ENCODE results near the gene MRPS17. TPM values are rescaled to one million over a fixed set of nuclear protein-coding genes. Genes with fewer than 3 reads are reported as not detected.

MRPS17 gene
- total and polyA plus RNA-seq, 2 of the 4 experiments (the other 2 are of a cell fraction), result 9.9 to 15.2 TPM

- Histone ChIP-seq H3K14ac (replicated peaks; ENCODE audit: low read depth, low read length) (no peak overlapping the region), H3K56ac (ENCODE audit: extremely low read depth, insufficient read depth, low read length) (no peak overlapping the region), H3K18ac (ENCODE audit: low read depth, low read length) (no peak overlapping the region), H3K23ac (ENCODE audit: low read depth, low read length) (no peak overlapping the region), H3K4ac (ENCODE audit: low read depth, low read length) (no peak overlapping the region), H3K4me1 (ENCODE audit: control insufficient read depth, insufficient read depth, low read length) (peaks cover 2% of the 10 kb centered on the region; the same call in 1 of the 2 replicates), H3K9me3 (ENCODE audit: control insufficient read depth, insufficient read depth, low read length) (no peaks in the 10 kb centered on the region), H2AFZ (replicated peaks; ENCODE audit: low read length, poor library complexity) (no peak overlapping the region), H3K4me2 (ENCODE audit: low read depth, low read length) (no peak overlapping the region), H3K27me3 (ENCODE audit: control insufficient read depth, insufficient read depth, low read length) (no peaks in the 10 kb centered on the region), H2AK9ac (replicated peaks; ENCODE audit: low read depth, low read length, poor library complexity) (no peak overlapping the region), H3K9me1 (ENCODE audit: insufficient read depth, low read length) (peaks cover 8% of the 10 kb centered on the region; the same call in 1 of the 2 replicates), H2BK5ac (ENCODE audit: low read depth, low read length, poor library complexity, severe bottlenecking) (no peak overlapping the region), H2BK120ac (ENCODE audit: low read depth, low read length) (no peak overlapping the region), H4K5ac (ENCODE audit: low read depth, low read length) (no peak overlapping the region), H3K4me3 (ENCODE audit: insufficient read depth, low read depth, low read length) (no peak overlapping the region), H3K9ac (ENCODE audit: low read depth, low read length) (no peak overlapping the region), H4K8ac (ENCODE audit: low read depth in 2 of 2, low read length in 2 of 2) (no peak overlapping the region), H3K27ac (ENCODE audit: insufficient read depth, low read length) (no peak overlapping the region), H3K36me3 (ENCODE audit: control insufficient read depth, insufficient read depth, low read length) (peaks cover 10% of the 10 kb centered on the region), H4K91ac (ENCODE audit: insufficient read depth, low read depth, low read length) (no peak overlapping the region), H2AK5ac (ENCODE audit: low read depth, low read length) (no peak overlapping the region), H2BK15ac (ENCODE audit: low read depth, low read length) (no peak overlapping the region), H3K79me1 (ENCODE audit: low read depth in 1 of 2, low read length in 2 of 2) (peaks cover 34 to 49% of the 10 kb centered on the region in 2 experiments), H4K20me1 (ENCODE audit: insufficient read depth, low read length) (peaks cover 23% of the 10 kb centered on the region), H2BK20ac (ENCODE audit: low read depth, low read length) (no peak overlapping the region)
- dilution Hi-C loops (cut with HindIII; ENCODE audit: low sequenced_read_pairs, unreplicated experiment), result no loop called here
- DNase-seq, result no peak
- ChIA-PET CTCF (no interaction called here), POLR2A (ENCODE audit: unreplicated experiment) (no interaction called here)
- no CpG with 5 or more reads among the region's 7 CpGs for WGBS, 2 experiments (ENCODE audit: extremely low coverage in 2 of 2, insufficient read length in 1 of 2)
- TF ChIP-seq SMC3 (IDR thresholded peaks at IDR 0.05; ENCODE audit: low read depth, low read length) (no peak), CTCF (conservative IDR thresholded peaks at IDR 0.05; ENCODE audit: low read depth, low read length) (no peak), RCOR1 (IDR thresholded peaks at IDR 0.05; ENCODE audit: insufficient replicate concordance, low read length) (no peak), FOS (IDR thresholded peaks at IDR 0.05; ENCODE audit: low read depth, low read length) (no peak), ELK1 (IDR thresholded peaks at IDR 0.05; ENCODE audit: borderline replicate concordance, low read depth, low read length) (no peak), NFE2L2 (IDR thresholded peaks at IDR 0.05; ENCODE audit: low read depth, low read length) (no peak), POLR2A (IDR thresholded peaks at IDR 0.05; ENCODE audit: low read depth, low read length) (no peak), BHLHE40 (IDR thresholded peaks at IDR 0.05; ENCODE audit: low read depth, low read length) (no peak), CEBPB (IDR thresholded peaks at IDR 0.05; ENCODE audit: low read depth, low read length) (no peak), MAFK (IDR thresholded peaks at IDR 0.05; ENCODE audit: low read depth, low read length) (no peak), MXI1 (IDR thresholded peaks at IDR 0.05; ENCODE audit: borderline replicate concordance, low read depth, low read length) (no peak), CHD1 (IDR thresholded peaks at IDR 0.05; ENCODE audit: low read depth, low read length) (no peak), RFX5 (IDR thresholded peaks at IDR 0.05; ENCODE audit: low read depth, low read length) (no peak), USF2 (IDR thresholded peaks at IDR 0.05; ENCODE audit: low read depth, low read length) (no peak), MAZ (IDR thresholded peaks at IDR 0.05; ENCODE audit: borderline replicate concordance, low read depth, low read length) (no peak), RAD21 (IDR thresholded peaks at IDR 0.05; ENCODE audit: low read length) (no peak)
- in situ Hi-C loops (cut with MboI; ENCODE audit: low sequenced_read_pairs), result loop anchor here (25.0 kb wide), 2 partner anchors 536 to 686 kb away; no protein-coding TSS in a partner anchor
- ATAC-seq (ENCODE audit: low read depth), result no peak
- BruUV-seq (replicated peaks), result no TSS peak
- intact Hi-C loops (cut with micrococcal nuclease), result no loop called here
Measured at GRCh38 chr7:55973747-55974250, 22.1 kb downstream of the MRPS17 start.
